ENCODE measurements around the gene STAG1. TPM values are rescaled to one million over a fixed set of nuclear protein-coding genes. Genes with fewer than 3 reads are reported as not detected.

The STAG1 gene
- total RNA-seq, 1 experiment from 2014 or later, result 34.6 TPM

- H3K79me2 ChIP-seq (ENCODE audit: insufficient read depth, low read length), result no peaks in the 10 kb centered on the region
- no peak overlapping the region for H2BK120ac ChIP-seq (ENCODE audit: low read depth, low read length, poor library complexity, severe bottlenecking)
- no peak for DNase-seq
- Mint-ChIP-seq H3K4me1 (peaks cover 21% of the 10 kb centered on the region in 2 experiments), H3K9me3 (no peaks in the 10 kb centered on the region), H3K4me3 (no peak overlapping the region), H3K27ac (no peak overlapping the region), H3K27me3 (ENCODE audit: low read depth) (no peaks in the 10 kb centered on the region), H3K36me3 (ENCODE audit: insufficient read depth in 1 of 3, low read depth in 3 of 3) (peaks cover 34 to 55% (median 34%) of the 10 kb centered on the region in 3 experiments)
- no peaks in the 10 kb centered on the region for H3K27me3 ChIP-seq (ENCODE audit: insufficient read depth, low read length)
- no peak overlapping the region for H4K91ac ChIP-seq (ENCODE audit: insufficient read length, low read depth, low read length)
- no peak overlapping the region for H3T11ph ChIP-seq (ENCODE audit: low read length)
- no peak overlapping the region for H3K23ac ChIP-seq (ENCODE audit: insufficient read length, low read depth, low read length)
- H2BK20ac ChIP-seq (ENCODE audit: low read depth, low read length, poor library complexity, severe bottlenecking), result no peak overlapping the region
- H3K23me2 ChIP-seq (ENCODE audit: insufficient read length, low read depth, low read length, poor library complexity, severe bottlenecking), result no peaks in the 10 kb centered on the region
- H3K18ac ChIP-seq (ENCODE audit: insufficient read length, low read depth, low read length), result no peak overlapping the region
- H3K56ac ChIP-seq (ENCODE audit: insufficient read length, low read depth, low read length), result no peak overlapping the region
- H3K4me1 ChIP-seq (ENCODE audit: insufficient read depth, low read length), result peaks cover 7% of the 10 kb centered on the region; the same call in 1 of the 2 replicates
- H2AFZ ChIP-seq (ENCODE audit: low read length), result no peak overlapping the region
- no CpG with 5 or more reads among the region's 1 CpG for WGBS (ENCODE audit: extremely low coverage, insufficient read length, low lambda C conversion rate)
- no peak overlapping the region for H4K8ac ChIP-seq (replicated peaks; ENCODE audit: insufficient read length, low read depth, low read length)
- no peak for TF ChIP-seq CTCF (conservative IDR thresholded peaks at IDR 0.05)
- H3K4ac ChIP-seq (ENCODE audit: low read depth, low read length), result no peak overlapping the region
- no peaks in the 10 kb centered on the region for H4K20me1 ChIP-seq (ENCODE audit: control insufficient read depth, insufficient read depth, insufficient read length)
- no peaks in the 10 kb centered on the region for H3K9me3 ChIP-seq (ENCODE audit: control insufficient read depth, low read depth, low read length)
- no peak overlapping the region for H2BK5ac ChIP-seq (ENCODE audit: insufficient read length, low read length)
- H3K9ac ChIP-seq (ENCODE audit: extremely low read depth, insufficient read length, low read length), result no peak overlapping the region
- no peak overlapping the region for H4K5ac ChIP-seq (ENCODE audit: insufficient read length, low read depth, low read length)
- no peak overlapping the region for H3K4me2 ChIP-seq (ENCODE audit: insufficient read depth, insufficient read length, low read length)
- H2AK5ac ChIP-seq (ENCODE audit: insufficient read length, low read length), result no peak overlapping the region
- no peak overlapping the region for H2BK15ac ChIP-seq (ENCODE audit: low read depth, low read length)
- no peaks in the 10 kb centered on the region for H3K79me1 ChIP-seq (ENCODE audit: insufficient read depth, low read depth, low read length, poor library complexity, severe bottlenecking)
- no peak overlapping the region for H3K14ac ChIP-seq (ENCODE audit: insufficient read depth, low read length)
- no peak overlapping the region for H2BK12ac ChIP-seq (ENCODE audit: insufficient read length, low read depth, low read length)
- no peak overlapping the region for H3K27ac ChIP-seq (ENCODE audit: insufficient read length, low read depth, low read length)
These were observed 458.0 kb downstream of the STAG1 start for GRCh38 chr3:136294176-136294575.

Measured in H9 (cell line).